H1 (cell line): ENCODE data around the gene ZNF229. TPM values are rescaled to one million over a fixed set of nuclear protein-coding genes. Genes with fewer than 3 reads are reported as not detected.
"Not testable (repeated sequence)": the region's sequence is repeated elsewhere in the genome, so short reads cannot be mapped to it uniquely, and the experiment has no call there.

Experiments used
- CTCF ChIA-PET: fragments of 300-600 bp; sonication (Branson Sonifier 250); formaldehyde crosslinking; loops from one replicate; lab custom pipeline; 2021; ENCODE audit not compliant: partially characterized antibody; lab: Charles Lee
- POLR2A ChIA-PET: fragments of 300-600 bp; sonication (Branson Sonifier 250); formaldehyde crosslinking; loops from one replicate; lab custom pipeline; 2021; ENCODE audit warnings: inconsistent platforms; ENCODE audit not compliant: partially characterized antibody; lab: Charles Lee
- DNase-seq, 2 experiments: peaks; one replicate each; pipeline versions ENCODE4 v3.0.0 to v3.0.0-alpha.2; 2010 to 2022; ENCODE audit warnings: low spot score in 2 of 2, low read depth in 1 of 2, mixed read lengths in 1 of 2
- FAIRE-seq: peaks from 2 replicates; lab custom pipeline; 2011; peaks lifted over from hg19 to GRCh38; lab: Jason Lieb, UNC
- H2AFZ ChIP-seq: 2 replicates; pipeline ENCODE4 v1.8.1; 2012; ENCODE audit warnings: low read length, inconsistent platforms
- H2AK5ac ChIP-seq: 2 replicates; pipeline ENCODE4 v1.6.1; 2013; ENCODE audit warnings: low read depth, low read length
- H2BK120ac ChIP-seq: replicated peaks from 2 replicates; pipeline ENCODE3; 2013; ENCODE audit warnings: low read depth, low read length, inconsistent platforms
- H2BK12ac ChIP-seq: 2 replicates; pipeline ENCODE4 v1.6.1; 2013; ENCODE audit warnings: low read depth, low read length
- H2BK15ac ChIP-seq: 2 replicates; pipeline ENCODE4 v1.6.1; 2013; ENCODE audit warnings: low read length
- H2BK20ac ChIP-seq: 2 replicates; pipeline ENCODE4 v1.6.1; 2013; ENCODE audit warnings: low read length
- H2BK5ac ChIP-seq: 2 replicates; pipeline ENCODE4 v1.6.1; 2013; ENCODE audit warnings: low read depth, low read length
- H3K14ac ChIP-seq: 2 replicates; pipeline ENCODE4 v1.6.1; 2013; ENCODE audit warnings: inconsistent platforms; ENCODE audit not compliant: insufficient read length
- H3K18ac ChIP-seq: 2 replicates; pipeline ENCODE4 v1.6.1; 2013; ENCODE audit warnings: low read length; ENCODE audit errors: extremely low read depth
- H3K23ac ChIP-seq: 2 replicates; pipeline ENCODE4 v1.6.1; 2013; ENCODE audit warnings: inconsistent platforms; ENCODE audit not compliant: insufficient read length
- H3K23me2 ChIP-seq: 2 replicates; pipeline ENCODE4 v1.6.1; 2013; ENCODE audit warnings: low read depth, low read length
- H3K27ac ChIP-seq: 2 replicates; pipeline ENCODE4 v1.6.1; 2011; ENCODE audit warnings: low read depth, low read length, inconsistent platforms
- H3K27me3 ChIP-seq, 4 experiments: replicated peaks in 1 of 4; 1 replicate in 1 of 4; 2 replicates in 3 of 4; pipeline versions ENCODE4 v1.6.1 to v1.8.1; 2011 to 2013; ENCODE audit warnings: low read length in 3 of 4, mild to moderate bottlenecking in 3 of 4, inconsistent platforms in 2 of 4, mixed read lengths in 2 of 4, moderate library complexity in 1 of 4; ENCODE audit not compliant: control insufficient read depth in 3 of 4, insufficient read depth in 3 of 4; ENCODE audit errors: extremely low read depth in 1 of 4
- H3K36me3 ChIP-seq, 4 experiments: 2 replicates each; pipeline versions ENCODE4 v1.6.1 to v1.8.1; 2011 to 2013; ENCODE audit warnings: mild to moderate bottlenecking in 4 of 4, low read length in 3 of 4, moderate library complexity in 2 of 4, control low read depth in 1 of 4, inconsistent platforms in 1 of 4; ENCODE audit not compliant: insufficient read depth in 4 of 4, control insufficient read depth in 2 of 4
- H3K4ac ChIP-seq: replicated peaks from 2 replicates; pipeline ENCODE3; 2013; ENCODE audit warnings: low read length, low read depth, mixed read lengths, inconsistent platforms; ENCODE audit not compliant: insufficient read length
- H3K4me1 ChIP-seq, 4 experiments: replicated peaks in 1 of 4; 1 replicate in 1 of 4; 2 replicates in 3 of 4; pipeline versions ENCODE4 v1.6.1 to v1.8.1; 2011 to 2013; ENCODE audit warnings: low read length in 3 of 4, inconsistent platforms in 2 of 4, mixed read lengths in 1 of 4; ENCODE audit not compliant: insufficient read depth in 4 of 4, control insufficient read depth in 3 of 4
- H3K4me2 ChIP-seq, 2 experiments: 2 replicates each; pipeline versions ENCODE4 v1.6.1 to v1.8.1; 2011 to 2013; ENCODE audit warnings: low read depth in 2 of 2, low read length in 2 of 2, control low read depth in 1 of 2, inconsistent platforms in 1 of 2, mild to moderate bottlenecking in 1 of 2; ENCODE audit not compliant: insufficient read depth in 1 of 2
- H3K4me3 ChIP-seq, 4 experiments: fragments of 200-600, 300-600 bp in 1 of 4; sonication (generic), shearing (Covaris generic), sonication (Bioruptor Twin) in 1 of 4; 2 replicates each; pipeline versions ENCODE4 v1.5.1 to v1.8.1; 2011 to 2016; ENCODE audit warnings: low read length in 4 of 4, low read depth in 3 of 4, control low read depth in 2 of 4, inconsistent platforms in 2 of 4, mild to moderate bottlenecking in 2 of 4, mixed read lengths in 1 of 4, moderate library complexity in 1 of 4; ENCODE audit not compliant: insufficient read depth in 2 of 4; ENCODE audit errors: extremely low read depth in 1 of 4
- H3K56ac ChIP-seq: replicated peaks from 2 replicates; pipeline ENCODE3; 2013; ENCODE audit warnings: low read depth, mild to moderate bottlenecking, mixed read lengths, low read length, inconsistent platforms; ENCODE audit not compliant: insufficient read length
- H3K79me1 ChIP-seq: 2 replicates; pipeline ENCODE4 v1.6.1; 2013; ENCODE audit warnings: low read depth, low read length, control low read depth
- H3K79me2 ChIP-seq, 2 experiments: 2 replicates each; pipeline versions ENCODE4 v1.6.1 to v1.8.1; 2012 to 2013; ENCODE audit warnings: low read length in 2 of 2, mild to moderate bottlenecking in 2 of 2, inconsistent platforms in 1 of 2; ENCODE audit not compliant: insufficient read depth in 2 of 2, control insufficient read depth in 1 of 2
- H3K9ac ChIP-seq, 4 experiments: replicated peaks in 1 of 4; 1 replicate in 1 of 4; 2 replicates in 3 of 4; pipeline versions ENCODE4 v1.6.1 to v1.8.1; 2011 to 2013; ENCODE audit warnings: low read depth in 3 of 4, low read length in 3 of 4, control low read depth in 2 of 4, mild to moderate bottlenecking in 2 of 4, moderate library complexity in 2 of 4, inconsistent platforms in 1 of 4; ENCODE audit errors: extremely low read depth in 1 of 4
- H3K9me3 ChIP-seq, 2 experiments: 2 replicates each; pipeline versions ENCODE4 v1.6.1 to v1.8.1; 2012 to 2013; ENCODE audit warnings: mild to moderate bottlenecking in 2 of 2, moderate library complexity in 2 of 2, control low read depth in 1 of 2, inconsistent platforms in 1 of 2, low read depth in 1 of 2, low read length in 1 of 2, mixed read lengths in 1 of 2; ENCODE audit not compliant: insufficient read depth in 2 of 2
- H4K20me1 ChIP-seq, 2 experiments: replicated peaks in 1 of 2; 2 replicates each; pipeline versions ENCODE3 to v1.8.1; 2011 to 2013; ENCODE audit warnings: inconsistent platforms in 2 of 2, low read length in 2 of 2, mild to moderate bottlenecking in 1 of 2; ENCODE audit not compliant: insufficient read depth in 2 of 2, control insufficient read depth in 1 of 2
- H4K5ac ChIP-seq: 2 replicates; pipeline ENCODE4 v1.6.1; 2013; ENCODE audit warnings: low read length, low read depth, mixed read lengths, inconsistent platforms; ENCODE audit not compliant: insufficient read length
- H4K8ac ChIP-seq: 2 replicates; pipeline ENCODE4 v1.8.0; 2013; ENCODE audit warnings: mild to moderate bottlenecking, moderate library complexity, low read length, inconsistent platforms; ENCODE audit not compliant: insufficient read depth; ENCODE audit errors: extremely low read depth
- H4K91ac ChIP-seq: replicated peaks from 2 replicates; pipeline ENCODE3; 2013; ENCODE audit warnings: low read length, mixed read lengths, inconsistent platforms; ENCODE audit not compliant: insufficient read length
- GTF2F1 ChIP-seq: IDR thresholded peaks from 2 replicates; pipeline ENCODE4 v1.6.1; 2012; ENCODE audit warnings: low read depth, low read length, improper control_type of control experiment, borderline replicate concordance
- WGBS, 2 experiments: shearing (Covaris generic) in 1 of 2; methylation state at CpG; one replicate each; pipeline versions ENCODE4 v1.1.6 to v1.1.7; 2013 to 2015; ENCODE audit warnings: low lambda C conversion rate in 2 of 2, mixed read lengths in 2 of 2, inconsistent platforms in 1 of 2, low coverage in 1 of 2, missing lambda C conversion rate in 1 of 2; ENCODE audit not compliant: insufficient replicate concordance in 2 of 2, insufficient coverage in 1 of 2, insufficient read length in 1 of 2; ENCODE audit errors: extremely low coverage in 1 of 2, missing lambda C conversion rate in 1 of 2; 5-methylcytosine and 5-hydroxymethylcytosine counted together
- polyA plus RNA-seq, 7 experiments: library from polyadenylated mRNA; depleted of rRNA in 3 of 7; stranded (reverse) in 5 of 7; unstranded in 2 of 7; fragments of >200 nt in 5 of 7; fragments of 200-250 nt in 2 of 7; gene quantifications; 1 replicate in 5 of 7; 2 replicates in 1 of 7; 4 replicates in 1 of 7; pipeline versions ENCODE4 v1.2.1 to v1.2.3, GENCODE V29; 2011 to 2013; ENCODE audit warnings: missing spikeins in 2 of 7, mixed read lengths in 2 of 7
- total RNA-seq: library from RNA; stranded (reverse); fragmentation: NEBNext Ultra II Directional; extraction: Animal tissue kit (Norgen Biotek cat#: 25700); gene quantifications from 2 replicates; pipeline ENCODE4 v1.2.1, GENCODE V29; 2021

ZNF229 gene
- total and polyA plus RNA-seq, 2 of the 8 experiments (the other 6 are each of a cell fraction or from before 2014, with no cell fraction given), result 0.74 to 3.9 TPM

- TF ChIP-seq GTF2F1, result no peak
These were observed 28.5 kb upstream of the ZNF229 start (continued) for GRCh38 chr19:44476559-44477408.

GRCh38 chr19:44468730-44469129, 20.5 kb upstream of the ZNF229 start:
- peaks cover 31 to 47% of the 10 kb centered on the region in 2 experiments for H3K9me3 ChIP-seq
- CTCF ChIA-PET, result not testable (repeated sequence)

More at GRCh38 chr19:44468730-44469129, 20.5 kb upstream of the ZNF229 start:
- H3K36me3 ChIP-seq, H3K23ac ChIP-seq, H2AK5ac ChIP-seq, H3K4ac ChIP-seq, H3K18ac ChIP-seq, H4K20me1 ChIP-seq, H2AFZ ChIP-seq, H3K4me1 ChIP-seq, H4K5ac ChIP-seq, H4K8ac ChIP-seq, H3K79me1 ChIP-seq, H2BK5ac ChIP-seq, POLR2A ChIA-PET, H2BK15ac ChIP-seq, H4K91ac ChIP-seq, H3K4me3 ChIP-seq, FAIRE-seq, H3K9ac ChIP-seq, H2BK12ac ChIP-seq, DNase-seq, H3K14ac ChIP-seq, H2BK120ac ChIP-seq, H3K27ac ChIP-seq, H3K79me2 ChIP-seq, H2BK20ac ChIP-seq, H3K23me2 ChIP-seq, H3K56ac ChIP-seq, H3K27me3 ChIP-seq, H3K4me2 ChIP-seq: not testable (repeated sequence)
- 72% methylated on average over 5 of the region's 5 CpGs; no CpG with 5 or more reads in 1 of the 2 experiments for WGBS, 2 experiments
